Right cardiac atrium (tissue), 5 donors: ENCODE results near the gene GPX1. TPM values are rescaled to one million over a fixed set of nuclear protein-coding genes. Genes with fewer than 3 reads are reported as not detected.
A peak's percentile ranks its signal among the peaks of the same experiment; 100 is the strongest.

ENCODE experiments used
- ATAC-seq, 2 donors: fragments of 200-7000 bp; cut with Tn5 transposase; one replicate each; pipeline versions ENCODE4 v1.8.0 to v1.9.1; 2020; ENCODE audit warnings: moderate library complexity in 2 of 2, mild to moderate bottlenecking in 1 of 2
- DNase-seq, 3 donors: peaks; one replicate each; pipeline ENCODE4 v3.0.0-alpha.2; 2020
- H3K27ac ChIP-seq: one replicate; pipeline ENCODE4 v1.5.1; 2013; ENCODE audit warnings: mild to moderate bottlenecking, low read length, control low read depth, moderate library complexity
- H3K27me3 ChIP-seq: one replicate; pipeline ENCODE4 v1.6.1; 2013; ENCODE audit not compliant: control insufficient read depth, insufficient read depth
- H3K4me1 ChIP-seq: one replicate; pipeline ENCODE4 v1.6.1; 2013; ENCODE audit warnings: low read length; ENCODE audit not compliant: control insufficient read depth, insufficient read depth
- H3K4me3 ChIP-seq: one replicate; pipeline ENCODE4 v1.5.1; 2013; ENCODE audit warnings: low read length, control low read depth
- H3K9me3 ChIP-seq: one replicate; pipeline ENCODE4 v1.6.1; 2013; ENCODE audit warnings: low read length; ENCODE audit not compliant: control insufficient read depth
- WGBS: extraction: QIAGEN DNeasy Blood & Tissue Kit; methylation state at CpG from one replicate; pipeline ENCODE4 v1.1.7; 2013; 5-methylcytosine and 5-hydroxymethylcytosine counted together
- intact Hi-C, 4 donors: fragments of 100-400 bp; cut with DNase I; formaldehyde crosslinking; loops; one replicate each; pipeline versions ENCODE4 v1.11.0 to v1.14.0; 2022 to 2023
- polyA plus RNA-seq: library from polyadenylated mRNA; stranded (reverse); fragments of 200-250 nt; gene quantifications from one replicate; pipeline ENCODE4 v1.2.3, GENCODE V29; 2013
- total RNA-seq, 4 donors: library from RNA; stranded (reverse); fragmentation: NEBNext Ultra II Directional; extraction: Animal tissue kit (Norgen Biotek cat#: 25700); gene quantifications; one replicate each; pipeline ENCODE4 v1.2.1, GENCODE V29; 2021
- donor health status: healthy with polysubstance abuse.
- donor health status: DM: no; HTN: yes; CAD: no.
- donor health status: DM: no; HTN: no; CAD: no.
- donor health status: DM: no; HTN: yes; CAD: no; lungs with severe emphysema.
- donor health status: DM: yes; HTN: yes; CAD: no.

GPX1 gene
- total and polyA plus RNA-seq, 5 donors = 153 to 258 (median 200) TPM

DNA sequence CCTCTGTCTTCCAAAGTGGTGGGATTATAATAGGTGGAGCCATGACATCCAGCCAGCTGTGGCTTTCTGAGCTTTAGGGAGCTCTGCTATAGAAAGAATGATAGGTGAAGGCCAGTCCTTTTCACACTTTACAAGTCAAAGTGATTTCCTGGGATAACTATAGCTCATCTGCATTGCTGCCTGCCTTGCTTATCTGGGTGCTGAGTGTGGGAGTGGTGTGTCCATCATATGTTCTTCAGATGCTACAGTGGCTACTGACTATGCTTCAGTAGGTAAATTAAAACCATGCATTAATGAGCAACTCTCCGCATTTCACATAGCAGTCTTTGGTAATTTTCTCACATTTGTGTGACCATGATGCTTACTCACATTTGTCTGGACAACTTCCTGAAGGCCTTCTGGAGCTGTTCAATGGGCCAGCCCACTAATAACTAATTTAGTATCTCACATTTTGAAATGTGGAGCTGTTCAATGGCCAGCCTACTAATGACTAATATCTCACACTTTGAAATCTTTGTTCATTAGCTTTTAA, 30.2 kb upstream of the GPX1 start:
- peaks cover 11% of the 10 kb centered on the region for H3K4me1 ChIP-seq
- no peaks in the 10 kb centered on the region for H3K27me3 ChIP-seq
- no peaks in the 10 kb centered on the region for H3K9me3 ChIP-seq
- 82% methylated on average over 1 of the region's 1 CpG for WGBS
- H3K4me3 ChIP-seq = no peak overlapping the region
- DNase-seq (no peak), ATAC-seq (no peak)
- intact Hi-C loops = no loop called here
- no peak overlapping the region for H3K27ac ChIP-seq

DNA sequence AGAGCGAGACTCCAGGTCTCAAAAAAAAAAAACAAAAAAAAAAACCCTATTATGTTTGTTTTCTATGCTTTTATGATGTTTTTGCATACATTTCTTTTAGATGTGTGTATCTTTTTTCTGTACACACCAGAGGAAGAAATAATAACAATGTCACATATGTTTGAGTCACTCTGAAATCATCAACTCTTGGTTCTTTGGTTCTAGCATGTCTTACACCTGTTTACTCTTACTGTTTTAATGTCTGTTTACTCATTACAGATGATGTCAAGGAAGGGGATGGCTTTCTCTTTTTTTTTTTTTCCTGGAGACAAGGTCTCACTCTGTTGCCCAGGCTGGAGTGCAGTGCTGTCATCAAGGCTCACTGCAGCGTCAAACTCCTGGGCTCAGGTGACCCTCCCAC, 29.6 kb upstream of the GPX1 start:
- ATAC-seq (no peak), DNase-seq (no peak)
- no peak overlapping the region for H3K27ac ChIP-seq
- peaks cover 10% of the 10 kb centered on the region for H3K4me1 ChIP-seq
- no peak overlapping the region for H3K4me3 ChIP-seq
- no peaks in the 10 kb centered on the region for H3K27me3 ChIP-seq
- H3K9me3 ChIP-seq = no peaks in the 10 kb centered on the region
- 88% methylated on average over 2 of the region's 2 CpGs for WGBS
- intact Hi-C loops = no loop called here

DNA sequence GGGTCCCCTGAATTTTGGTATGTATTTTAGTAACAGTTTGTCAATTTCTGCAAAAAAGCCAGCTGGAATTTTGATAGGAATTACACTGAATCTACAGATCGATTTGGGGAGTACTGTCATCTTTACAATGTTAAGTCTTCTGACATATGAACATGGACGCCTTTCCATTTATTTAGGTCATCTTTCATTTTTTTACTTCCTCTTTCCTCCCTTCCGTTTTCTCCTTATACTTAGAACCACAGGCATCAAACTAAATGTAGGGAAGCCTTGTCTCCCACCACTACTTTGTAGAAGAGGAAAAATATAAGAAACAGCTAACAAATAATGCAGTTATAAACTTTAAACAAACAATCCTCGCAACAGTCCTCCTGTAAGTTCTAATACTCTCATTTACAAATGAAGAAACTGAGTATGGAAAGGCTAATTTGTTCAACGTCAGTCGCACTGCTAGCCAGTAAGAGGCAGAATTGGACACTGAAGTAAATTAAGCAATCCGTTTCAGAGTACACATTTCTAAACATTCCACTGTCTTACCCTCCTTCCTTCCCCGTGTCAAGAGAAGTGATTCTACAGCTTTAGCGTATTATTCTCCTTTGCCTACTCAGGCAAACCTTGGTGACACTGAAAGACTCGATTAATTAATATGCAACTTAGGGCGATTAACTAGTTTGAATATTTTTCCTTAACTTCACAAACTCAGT, 28.1 kb upstream of the GPX1 start:
- intact Hi-C loops = no loop called here
- no peaks in the 10 kb centered on the region for H3K9me3 ChIP-seq
- DNase-seq = no peak
- ATAC-seq = no peak
- H3K27me3 ChIP-seq = no peaks in the 10 kb centered on the region
- 72% methylated on average over 11 of the region's 11 CpGs for WGBS
- no peak overlapping the region for H3K4me3 ChIP-seq
- peaks cover 11% of the 10 kb centered on the region for H3K4me1 ChIP-seq
- H3K27ac ChIP-seq = no peak overlapping the region

DNA sequence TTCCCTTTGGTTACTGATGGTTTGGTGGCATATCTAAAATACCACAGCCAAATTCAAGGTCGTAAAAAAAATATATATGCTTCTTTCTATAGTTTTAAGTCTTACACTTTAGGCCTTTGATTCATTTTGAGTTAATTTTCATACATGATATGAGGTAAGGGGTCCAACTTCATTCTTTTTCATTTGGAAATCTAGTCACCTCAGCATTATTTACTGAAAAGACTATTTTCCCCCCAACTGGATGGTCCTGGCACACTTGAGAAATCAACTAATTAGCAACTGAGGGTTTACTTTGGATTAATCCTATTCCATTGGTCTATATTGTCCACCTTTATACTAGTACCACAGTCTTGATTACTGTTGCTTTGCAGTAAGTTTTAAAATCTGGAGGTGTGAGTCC, 27.5 kb upstream of the GPX1 start:
- Histone ChIP-seq H3K9me3 (no peaks in the 10 kb centered on the region), H3K27ac (no peak overlapping the region), H3K4me1 (peaks cover 11% of the 10 kb centered on the region), H3K27me3 (no peaks in the 10 kb centered on the region), H3K4me3 (no peak overlapping the region)
- intact Hi-C loops = no loop called here
- ATAC-seq (no peak), DNase-seq (no peak)
- 93% methylated on average over 1 of the region's 1 CpG for WGBS

DNA sequence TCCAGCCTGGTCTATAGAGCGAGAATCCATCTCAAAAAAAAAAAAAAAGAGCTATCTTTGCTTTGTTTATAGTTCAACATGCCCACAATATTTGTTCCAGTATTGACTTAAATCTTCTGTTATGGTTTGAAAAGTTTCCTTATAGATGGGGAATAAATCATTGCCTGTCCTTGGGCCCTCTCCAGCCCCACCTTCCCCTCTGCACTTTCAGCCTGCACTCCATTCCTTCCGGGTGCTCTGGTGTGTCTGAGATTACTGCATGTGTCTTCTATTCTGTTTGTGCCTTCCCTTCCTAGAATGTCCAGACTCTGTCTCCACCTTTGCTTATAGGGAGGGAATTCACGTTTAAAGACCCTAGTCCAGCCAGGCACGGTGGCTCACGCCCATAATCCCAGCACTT, 25.2 kb upstream of the GPX1 start:
- Histone ChIP-seq H3K4me3 (no peak overlapping the region), H3K27me3 (no peaks in the 10 kb centered on the region), H3K9me3 (no peaks in the 10 kb centered on the region), H3K4me1 (peaks cover 15% of the 10 kb centered on the region), H3K27ac (no peak overlapping the region)
- intact Hi-C loops = no loop called here
- ATAC-seq = no peak
- peak in 1 of 3 donors; percentile 5 for DNase-seq
- 64% methylated on average over 5 of the region's 5 CpGs for WGBS

DNA sequence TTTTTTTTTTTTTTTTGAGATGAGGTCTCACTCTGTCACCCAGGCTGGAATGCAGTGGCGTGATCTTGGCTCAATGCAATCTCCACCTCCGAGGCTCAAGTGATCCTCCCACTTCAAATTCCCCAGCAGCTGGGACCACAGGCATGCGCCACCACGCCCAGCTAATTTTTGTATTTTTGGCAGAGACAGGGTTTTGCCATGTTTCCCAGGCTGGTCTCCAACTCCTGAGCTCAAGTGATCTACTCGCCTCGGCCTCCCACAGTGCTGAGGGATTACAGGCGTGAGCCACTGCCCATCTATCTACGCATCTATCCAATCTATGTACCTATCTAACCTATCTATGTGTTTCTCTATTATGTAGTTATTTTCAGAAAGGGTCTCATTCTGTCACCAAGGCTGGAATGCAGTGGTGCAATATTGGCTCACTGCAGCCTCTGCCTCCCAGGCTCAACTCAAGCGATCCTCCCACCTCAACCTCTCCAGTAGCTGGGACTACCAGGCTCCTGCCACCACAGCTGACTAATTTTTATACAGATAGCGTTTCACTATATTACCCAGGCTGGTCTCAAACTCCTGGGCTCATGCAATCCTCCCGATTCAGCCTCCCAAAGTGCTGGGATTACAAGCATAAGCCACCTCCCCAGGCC, 20.2 kb upstream of the GPX1 start:
- Histone ChIP-seq H3K27ac (no peak overlapping the region), H3K4me1 (peaks cover 9% of the 10 kb centered on the region), H3K4me3 (no peak overlapping the region), H3K27me3 (no peaks in the 10 kb centered on the region), H3K9me3 (no peaks in the 10 kb centered on the region)
- intact Hi-C loops = no loop called here
- WGBS = 62% methylated on average over 11 of the region's 11 CpGs
- DNase-seq (peak; percentile 53 to 75 (median 66)), ATAC-seq (peak; percentile 66 to 85)

DNA sequence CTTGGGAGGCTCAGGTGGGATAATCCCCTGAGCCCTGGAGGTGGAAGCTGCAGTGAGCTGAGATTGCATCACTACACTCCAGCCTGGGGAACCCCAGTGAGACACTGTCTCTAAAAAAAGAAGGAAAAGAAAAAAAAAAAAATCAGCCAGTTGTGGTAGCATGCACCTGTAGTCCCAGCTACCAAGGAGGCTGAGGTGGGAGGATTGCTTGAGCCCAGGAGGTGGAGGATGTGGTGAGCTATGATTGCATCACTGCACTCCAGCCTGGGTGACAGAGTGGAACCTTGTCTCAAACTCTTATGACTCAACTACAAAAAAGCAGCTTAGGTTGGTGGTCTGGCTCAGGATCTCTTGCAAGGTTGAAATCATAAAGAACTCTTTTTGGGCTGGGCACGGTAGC, 19.3 kb upstream of the GPX1 start:
- DNase-seq = peak in 1 of 3 donors; percentile 5
- H3K27me3 ChIP-seq = no peaks in the 10 kb centered on the region
- ATAC-seq = peak in 1 of 2 donors; percentile 19
- H3K4me1 ChIP-seq = peaks cover 9% of the 10 kb centered on the region
- 88% methylated on average over 1 of the region's 1 CpG for WGBS
- no peak overlapping the region for H3K4me3 ChIP-seq
- no peaks in the 10 kb centered on the region for H3K9me3 ChIP-seq
- peak overlapping the region; percentile 2 for H3K27ac ChIP-seq
- intact Hi-C loops = no loop called here

DNA sequence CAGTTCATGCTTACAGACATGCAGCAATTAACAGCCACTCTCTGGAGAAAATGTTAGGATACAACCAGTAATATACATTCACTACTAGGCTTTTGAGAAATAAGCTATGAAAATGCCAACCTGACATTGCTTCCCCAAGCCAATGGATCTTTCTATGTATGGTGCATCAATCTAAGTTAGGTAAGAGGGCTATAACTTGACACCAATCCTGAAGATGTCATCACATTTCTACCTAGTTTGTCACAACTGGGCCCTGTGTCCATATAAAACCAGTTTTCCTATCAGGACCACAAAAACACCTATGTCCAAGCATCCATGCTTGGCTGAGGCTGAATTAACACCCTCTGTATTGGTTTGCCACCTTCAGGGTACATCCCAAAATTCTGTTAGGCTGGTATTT, 13.8 kb upstream of the GPX1 start:
- no peaks in the 10 kb centered on the region for H3K4me1 ChIP-seq
- H3K27me3 ChIP-seq = no peaks in the 10 kb centered on the region
- no peak overlapping the region for H3K27ac ChIP-seq
- no peaks in the 10 kb centered on the region for H3K9me3 ChIP-seq
- intact Hi-C loops = no loop called here
- ATAC-seq (no peak), DNase-seq (no peak)
- no peak overlapping the region for H3K4me3 ChIP-seq

DNA sequence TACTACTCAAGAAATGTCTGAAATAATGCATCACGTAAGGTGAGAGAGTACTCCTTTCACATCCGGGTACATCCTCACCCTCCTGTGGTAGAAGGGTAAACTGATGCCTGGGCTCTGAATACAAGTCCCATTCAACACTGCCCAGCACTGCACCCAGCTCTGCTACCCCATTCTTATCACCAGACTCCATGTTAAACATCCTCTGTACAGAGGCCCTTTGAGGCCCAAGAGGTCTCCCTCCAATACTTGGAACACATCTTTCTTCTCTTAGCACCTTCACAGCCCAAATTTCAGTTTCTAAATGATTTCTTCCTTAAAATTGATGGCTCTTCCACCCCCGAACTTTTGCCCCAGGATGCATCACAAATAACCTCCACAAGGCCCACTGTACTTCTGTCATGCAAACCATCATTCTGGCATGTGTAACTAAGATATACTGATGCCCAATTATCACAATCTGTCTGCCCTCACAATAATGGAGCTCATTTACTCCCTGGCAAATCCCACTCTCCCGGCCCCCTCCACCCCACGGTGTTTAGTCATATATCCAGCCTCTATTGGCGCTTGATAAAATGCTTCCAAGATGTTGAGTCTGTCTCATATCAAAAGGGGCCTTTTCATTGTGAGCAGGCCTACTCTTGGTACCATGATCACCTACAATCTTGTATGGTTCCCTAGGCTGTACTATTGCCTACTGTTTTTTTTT, 12.6 kb upstream of the GPX1 start:
- no peak overlapping the region for H3K27ac ChIP-seq
- H3K4me3 ChIP-seq = no peak overlapping the region
- ATAC-seq (peak; percentile 7 to 28), DNase-seq (peak in 1 of 3 donors; percentile 11)
- 85% methylated on average over 6 of the region's 6 CpGs for WGBS
- H3K4me1 ChIP-seq = no peaks in the 10 kb centered on the region
- no peaks in the 10 kb centered on the region for H3K27me3 ChIP-seq
- no peaks in the 10 kb centered on the region for H3K9me3 ChIP-seq
- intact Hi-C loops = no loop called here

DNA sequence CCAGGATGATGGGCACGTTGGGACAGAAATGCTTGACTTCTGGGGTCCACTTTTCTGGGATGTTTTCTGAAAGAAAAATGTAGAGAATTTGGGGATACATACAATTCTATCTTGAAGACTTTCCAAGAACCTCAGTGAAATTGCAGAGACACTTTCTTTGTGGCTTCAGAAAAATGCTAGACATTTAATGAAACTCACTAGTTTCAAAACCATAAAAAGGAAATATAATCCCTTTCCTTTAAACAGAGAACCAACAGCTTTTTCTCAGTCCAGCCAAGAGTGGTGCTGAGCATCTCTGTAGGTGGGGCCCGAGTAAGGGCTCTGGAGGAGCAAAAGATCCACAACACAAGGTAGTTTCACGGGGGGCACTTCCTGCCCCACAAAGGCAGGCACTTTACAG, 4.4 kb upstream of the GPX1 start:
- intact Hi-C loops = no loop called here
- Histone ChIP-seq H3K4me1 (no peaks in the 10 kb centered on the region), H3K27ac (no peak overlapping the region), H3K4me3 (no peak overlapping the region), H3K27me3 (no peaks in the 10 kb centered on the region), H3K9me3 (no peaks in the 10 kb centered on the region)
- ATAC-seq (no peak), DNase-seq (no peak)
- WGBS = 78% methylated on average over 3 of the region's 3 CpGs

DNA sequence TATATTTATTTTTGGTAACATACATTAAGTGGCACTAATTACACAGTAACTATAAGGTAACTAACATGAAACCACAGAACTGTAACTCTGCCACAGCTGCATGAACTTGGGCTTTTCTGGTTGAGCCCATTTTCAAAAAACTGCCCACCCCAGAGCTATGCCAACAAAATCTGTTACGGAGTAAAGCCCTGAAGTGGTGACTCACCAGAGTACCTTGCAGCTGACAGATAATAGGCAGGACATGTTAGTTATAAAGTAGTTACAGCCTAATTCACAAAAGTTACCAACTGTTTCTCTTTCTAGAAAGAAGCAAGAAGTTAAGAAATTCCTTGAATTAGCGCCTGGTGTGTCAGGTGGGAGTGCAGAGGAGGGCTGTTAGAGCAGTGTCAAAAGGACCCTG, 1.5 kb upstream of the GPX1 start:
- no peak for DNase-seq
- WGBS = 76% methylated on average over 2 of the region's 2 CpGs
- peaks cover 4% of the 10 kb centered on the region for H3K4me1 ChIP-seq
- no peak overlapping the region for H3K27ac ChIP-seq
- H3K4me3 ChIP-seq = no peak overlapping the region
- H3K9me3 ChIP-seq = no peaks in the 10 kb centered on the region
- intact Hi-C loops = loop anchor here in 2 of 4 donors (5.0 to 10.0 kb wide), 2 partner anchors 45 to 53 kb away; partner anchors contain the start of genes RHOA (in 1 of the 2) and TCTA (in 1 of the 2)
- no peaks in the 10 kb centered on the region for H3K27me3 ChIP-seq
- ATAC-seq = no peak
